GM23338 (cell line): Measurements from ENCODE around the gene DHRS7B. TPM values are rescaled to one million over a fixed set of nuclear protein-coding genes. Genes with fewer than 3 reads are reported as not detected.

Experiments used
- ATAC-seq: fragments of 200-7000 bp; cut with Tn5 transposase; 3 replicates; pipeline ENCODE4 v1.9.1; 2020
- DNase-seq: peaks from one replicate; pipeline ENCODE4 v3.0.0-alpha.2; 2015; ENCODE audit warnings: low spot score
- H2AFZ ChIP-seq: fragments of 200-600 bp; sonication (generic); 2 replicates; pipeline ENCODE4 v1.8.0; 2016; ENCODE audit warnings: antibody characterized with exemption, mild to moderate bottlenecking, moderate library complexity
- H3F3A ChIP-seq: fragments of 200-600 bp; sonication (generic); replicated peaks from 2 replicates; pipeline ENCODE4 v1.8.0; 2017; ENCODE audit warnings: antibody characterized with exemption, mixed run types, low read depth
- H3K27ac ChIP-seq: fragments of 200-600 bp; sonication (generic); 2 replicates; pipeline ENCODE4 v1.6.1; 2016; ENCODE audit warnings: low read depth
- H3K27me3 ChIP-seq: fragments of 200-600 bp; sonication (generic); 2 replicates; pipeline ENCODE4 v1.8.0; 2016; ENCODE audit warnings: mild to moderate bottlenecking, mixed run types, moderate library complexity; ENCODE audit not compliant: insufficient read depth
- H3K36me3 ChIP-seq: fragments of 200-600 bp; sonication (generic); 2 replicates; pipeline ENCODE4 v1.8.0; 2016; ENCODE audit warnings: mild to moderate bottlenecking; ENCODE audit not compliant: insufficient read depth
- H3K4me1 ChIP-seq: fragments of 200-600 bp; sonication (generic); 2 replicates; pipeline ENCODE4 v1.8.0; 2016; ENCODE audit warnings: mild to moderate bottlenecking, moderate library complexity; ENCODE audit not compliant: insufficient read depth
- H3K4me2 ChIP-seq: fragments of 200-600 bp; sonication (generic); 2 replicates; pipeline ENCODE4 v1.7.1; 2017; ENCODE audit warnings: mixed run types
- H3K4me3 ChIP-seq: fragments of 200-600 bp; sonication (generic); 2 replicates; pipeline ENCODE4 v1.6.1; 2016; ENCODE audit warnings: mixed run types
- H3K79me2 ChIP-seq: fragments of 200-600 bp; sonication (generic); replicated peaks from 2 replicates; pipeline ENCODE4 v1.8.0; 2017; ENCODE audit warnings: mild to moderate bottlenecking; ENCODE audit not compliant: insufficient read depth
- H3K9me2 ChIP-seq: fragments of 200-600 bp; sonication (generic); 2 replicates; pipeline ENCODE4 v1.8.0; 2017; ENCODE audit not compliant: insufficient read depth
- H4K20me1 ChIP-seq: fragments of 200-600 bp; sonication (generic); replicated peaks from 2 replicates; pipeline ENCODE4 v1.8.0; 2017; ENCODE audit warnings: mild to moderate bottlenecking; ENCODE audit not compliant: insufficient read depth
- H3K27ac Mint-ChIP-seq: 2 replicates; pipeline ENCODE4 v1.8.0; 2020; ENCODE audit warnings: inconsistent platforms, mild to moderate bottlenecking, moderate library complexity, mixed read lengths
- H3K27me3 Mint-ChIP-seq: 3 replicates; pipeline ENCODE4 v1.8.0; 2022; ENCODE audit warnings: low read depth, mild to moderate bottlenecking, moderate library complexity, mixed read lengths, inconsistent platforms; ENCODE audit not compliant: insufficient read depth, poor library complexity
- H3K36me3 Mint-ChIP-seq: 3 replicates; pipeline ENCODE4 v1.8.0; 2021; ENCODE audit warnings: low read depth, mild to moderate bottlenecking, inconsistent platforms, moderate library complexity, mixed read lengths
- H3K4me1 Mint-ChIP-seq: 3 replicates; pipeline ENCODE4 v1.8.0; 2020; ENCODE audit warnings: mild to moderate bottlenecking, inconsistent platforms, mixed read lengths
- H3K4me3 Mint-ChIP-seq: 3 replicates; pipeline ENCODE4 v1.8.0; 2021; ENCODE audit warnings: moderate library complexity, mild to moderate bottlenecking, inconsistent platforms, mixed read lengths
- H3K9me3 Mint-ChIP-seq: 3 replicates; pipeline ENCODE4 v1.8.0; 2020; ENCODE audit warnings: moderate library complexity, mild to moderate bottlenecking, inconsistent platforms, mixed read lengths
- CREB1 ChIP-seq: fragments of 250-450 bp; sonication (Bioruptor Pico); IDR thresholded peaks from 2 replicates; pipeline ENCODE4 v1.5.0; 2020; ENCODE audit warnings: low read depth, mild to moderate bottlenecking, moderate library complexity
- CTCF ChIP-seq, 2 experiments: fragments of 200-600 bp in 1 of 2; sonication (generic) in 1 of 2; conservative IDR thresholded peaks; 2 replicates each; pipeline versions ENCODE4 v1.5.1 to v1.6.1; 2016 to 2017; ENCODE audit warnings: antibody characterized with exemption in 2 of 2, low read depth in 2 of 2, mild to moderate bottlenecking in 2 of 2, moderate library complexity in 1 of 2
- EZH2 ChIP-seq: fragments of 200-600 bp; sonication (generic); IDR thresholded peaks from one replicate; pipeline ENCODE4 v1.8.0; 2017; ENCODE audit warnings: antibody characterized with exemption, mild to moderate bottlenecking, low read depth; ENCODE audit not compliant: unreplicated experiment
- EZH2phosphoT487 ChIP-seq: fragments of 200-600 bp; sonication (generic); IDR thresholded peaks from one replicate; pipeline ENCODE4 v1.8.1; 2018; ENCODE audit warnings: antibody characterized with exemption; ENCODE audit not compliant: unreplicated experiment
- JUNB ChIP-seq: IDR thresholded peaks from one replicate; pipeline ENCODE4 v1.6.1; 2016; ENCODE audit warnings: antibody characterized with exemption; ENCODE audit not compliant: unreplicated experiment
- NANOG ChIP-seq: IDR thresholded peaks from 2 replicates; pipeline ENCODE4 v1.6.1; 2016; ENCODE audit warnings: antibody characterized with exemption, borderline replicate concordance
- POLR2AphosphoS5 ChIP-seq: IDR thresholded peaks from 2 replicates; pipeline ENCODE4 v1.6.1; 2016; ENCODE audit warnings: antibody characterized with exemption, low read depth
- REST ChIP-seq: IDR thresholded peaks from one replicate; pipeline ENCODE4 v1.6.1; 2018; ENCODE audit warnings: antibody characterized with exemption; ENCODE audit not compliant: unreplicated experiment
- STAT1 ChIP-seq: IDR thresholded peaks from one replicate; pipeline ENCODE4 v1.6.1; 2016; ENCODE audit warnings: antibody characterized with exemption; ENCODE audit not compliant: unreplicated experiment
- ZNF114 ChIP-seq: fragments of 250-450 bp; sonication (Bioruptor Pico); IDR thresholded peaks from 2 replicates; pipeline ENCODE4 v1.5.0; 2020; ENCODE audit warnings: mild to moderate bottlenecking, moderate library complexity
- ZNF331 ChIP-seq: fragments of 250-450 bp; sonication (Bioruptor Pico); IDR thresholded peaks from 2 replicates; pipeline ENCODE4 v1.5.0; 2020; ENCODE audit warnings: low read depth, mild to moderate bottlenecking, moderate library complexity
- polyA plus RNA-seq: library from polyadenylated mRNA; unstranded; fragments of >200 nt; fragmentation: Nextera tagmentation; extraction: Ambion mirVana; gene quantifications from 2 replicates; pipeline ENCODE4 v1.2.1, GENCODE V29; 2016
- total RNA-seq: library from RNA; depleted of rRNA; stranded (reverse); fragments of >200 nt; shearing (Covaris generic); gene quantifications from 2 replicates; pipeline ENCODE4 v1.2.3, GENCODE V29; 2014
- TF ChIP-seq, protein P1 (sequence below): fragments of 250-450 bp; sonication (Bioruptor Pico); IDR thresholded peaks from 2 replicates; pipeline ENCODE4 v1.5.0; 2020; ENCODE audit warnings: mild to moderate bottlenecking, moderate library complexity
- TF ChIP-seq, protein P2 (sequence below): IDR thresholded peaks from 2 replicates; pipeline ENCODE4 v1.6.1; 2016; ENCODE audit warnings: antibody characterized with exemption

The DHRS7B gene
- total and polyA plus RNA-seq, 2 experiments from 2014 or later, result 26.6 to 27.9 TPM

GRCh38 chr17:21157586-21158370, 31.0 kb downstream of the DHRS7B start:
- peaks cover 5% of the 10 kb centered on the region; the same call in 1 of the 3 replicates for H3K36me3 Mint-ChIP-seq
- no peaks in the 10 kb centered on the region for H3K27me3 Mint-ChIP-seq
- no peaks in the 10 kb centered on the region for H3K4me1 Mint-ChIP-seq
- TF ChIP-seq STAT1, result no peak
- TF ChIP-seq, protein P1, sequence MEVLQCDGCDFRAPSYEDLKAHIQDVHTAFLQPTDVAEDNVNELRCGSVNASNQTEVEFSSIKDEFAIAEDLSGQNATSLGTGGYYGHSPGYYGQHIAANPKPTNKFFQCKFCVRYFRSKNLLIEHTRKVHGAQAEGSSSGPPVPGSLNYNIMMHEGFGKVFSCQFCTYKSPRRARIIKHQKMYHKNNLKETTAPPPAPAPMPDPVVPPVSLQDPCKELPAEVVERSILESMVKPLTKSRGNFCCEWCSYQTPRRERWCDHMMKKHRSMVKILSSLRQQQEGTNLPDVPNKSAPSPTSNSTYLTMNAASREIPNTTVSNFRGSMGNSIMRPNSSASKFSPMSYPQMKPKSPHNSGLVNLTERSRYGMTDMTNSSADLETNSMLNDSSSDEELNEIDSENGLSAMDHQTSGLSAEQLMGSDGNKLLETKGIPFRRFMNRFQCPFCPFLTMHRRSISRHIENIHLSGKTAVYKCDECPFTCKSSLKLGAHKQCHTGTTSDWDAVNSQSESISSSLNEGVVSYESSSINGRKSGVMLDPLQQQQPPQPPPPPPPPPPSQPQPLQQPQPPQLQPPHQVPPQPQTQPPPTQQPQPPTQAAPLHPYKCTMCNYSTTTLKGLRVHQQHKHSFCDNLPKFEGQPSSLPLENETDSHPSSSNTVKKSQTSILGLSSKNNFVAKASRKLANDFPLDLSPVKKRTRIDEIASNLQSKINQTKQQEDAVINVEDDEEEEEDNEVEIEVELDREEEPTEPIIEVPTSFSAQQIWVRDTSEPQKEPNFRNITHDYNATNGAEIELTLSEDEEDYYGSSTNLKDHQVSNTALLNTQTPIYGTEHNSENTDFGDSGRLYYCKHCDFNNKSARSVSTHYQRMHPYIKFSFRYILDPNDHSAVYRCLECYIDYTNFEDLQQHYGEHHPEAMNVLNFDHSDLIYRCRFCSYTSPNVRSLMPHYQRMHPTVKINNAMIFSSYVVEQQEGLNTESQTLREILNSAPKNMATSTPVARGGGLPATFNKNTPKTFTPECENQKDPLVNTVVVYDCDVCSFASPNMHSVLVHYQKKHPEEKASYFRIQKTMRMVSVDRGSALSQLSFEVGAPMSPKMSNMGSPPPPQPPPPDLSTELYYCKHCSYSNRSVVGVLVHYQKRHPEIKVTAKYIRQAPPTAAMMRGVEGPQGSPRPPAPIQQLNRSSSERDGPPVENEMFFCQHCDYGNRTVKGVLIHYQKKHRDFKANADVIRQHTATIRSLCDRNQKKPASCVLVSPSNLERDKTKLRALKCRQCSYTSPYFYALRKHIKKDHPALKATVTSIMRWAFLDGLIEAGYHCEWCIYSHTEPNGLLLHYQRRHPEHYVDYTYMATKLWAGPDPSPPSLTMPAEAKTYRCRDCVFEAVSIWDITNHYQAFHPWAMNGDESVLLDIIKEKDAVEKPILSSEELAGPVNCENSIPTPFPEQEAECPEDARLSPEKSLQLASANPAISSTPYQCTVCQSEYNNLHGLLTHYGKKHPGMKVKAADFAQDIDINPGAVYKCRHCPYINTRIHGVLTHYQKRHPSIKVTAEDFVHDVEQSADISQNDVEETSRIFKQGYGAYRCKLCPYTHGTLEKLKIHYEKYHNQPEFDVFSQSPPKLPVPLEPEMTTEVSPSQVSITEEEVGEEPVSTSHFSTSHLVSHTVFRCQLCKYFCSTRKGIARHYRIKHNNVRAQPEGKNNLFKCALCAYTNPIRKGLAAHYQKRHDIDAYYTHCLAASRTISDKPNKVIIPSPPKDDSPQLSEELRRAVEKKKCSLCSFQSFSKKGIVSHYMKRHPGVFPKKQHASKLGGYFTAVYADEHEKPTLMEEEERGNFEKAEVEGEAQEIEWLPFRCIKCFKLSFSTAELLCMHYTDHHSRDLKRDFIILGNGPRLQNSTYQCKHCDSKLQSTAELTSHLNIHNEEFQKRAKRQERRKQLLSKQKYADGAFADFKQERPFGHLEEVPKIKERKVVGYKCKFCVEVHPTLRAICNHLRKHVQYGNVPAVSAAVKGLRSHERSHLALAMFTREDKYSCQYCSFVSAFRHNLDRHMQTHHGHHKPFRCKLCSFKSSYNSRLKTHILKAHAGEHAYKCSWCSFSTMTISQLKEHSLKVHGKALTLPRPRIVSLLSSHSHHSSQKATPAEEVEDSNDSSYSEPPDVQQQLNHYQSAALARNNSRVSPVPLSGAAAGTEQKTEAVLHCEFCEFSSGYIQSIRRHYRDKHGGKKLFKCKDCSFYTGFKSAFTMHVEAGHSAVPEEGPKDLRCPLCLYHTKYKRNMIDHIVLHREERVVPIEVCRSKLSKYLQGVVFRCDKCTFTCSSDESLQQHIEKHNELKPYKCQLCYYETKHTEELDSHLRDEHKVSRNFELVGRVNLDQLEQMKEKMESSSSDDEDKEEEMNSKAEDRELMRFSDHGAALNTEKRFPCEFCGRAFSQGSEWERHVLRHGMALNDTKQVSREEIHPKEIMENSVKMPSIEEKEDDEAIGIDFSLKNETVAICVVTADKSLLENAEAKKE (CRISPR knock-in tag), result no peak
- TF ChIP-seq NANOG, result no peak
- TF ChIP-seq, protein P2, sequence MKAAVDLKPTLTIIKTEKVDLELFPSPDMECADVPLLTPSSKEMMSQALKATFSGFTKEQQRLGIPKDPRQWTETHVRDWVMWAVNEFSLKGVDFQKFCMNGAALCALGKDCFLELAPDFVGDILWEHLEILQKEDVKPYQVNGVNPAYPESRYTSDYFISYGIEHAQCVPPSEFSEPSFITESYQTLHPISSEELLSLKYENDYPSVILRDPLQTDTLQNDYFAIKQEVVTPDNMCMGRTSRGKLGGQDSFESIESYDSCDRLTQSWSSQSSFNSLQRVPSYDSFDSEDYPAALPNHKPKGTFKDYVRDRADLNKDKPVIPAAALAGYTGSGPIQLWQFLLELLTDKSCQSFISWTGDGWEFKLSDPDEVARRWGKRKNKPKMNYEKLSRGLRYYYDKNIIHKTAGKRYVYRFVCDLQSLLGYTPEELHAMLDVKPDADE, result no peak
- TF ChIP-seq EZH2phosphoT487, result no peak
- no peak for TF ChIP-seq JUNB
- no peak for TF ChIP-seq ZNF331 (CRISPR knock-in tag)
- TF ChIP-seq ZNF114, result no peak
- TF ChIP-seq REST, result no peak
- TF ChIP-seq EZH2, result no peak
- no peak for TF ChIP-seq CREB1 (CRISPR knock-in tag)
- TF ChIP-seq CTCF (conservative IDR thresholded peaks at IDR 0.05; ENCODE audit: low read depth in 2 of 2), result no peak
- no peak for TF ChIP-seq POLR2AphosphoS5
- no peak overlapping the region for H3K4me3 Mint-ChIP-seq
- Histone ChIP-seq H3K27me3 (no peaks in the 10 kb centered on the region), H3K4me1 (no peaks in the 10 kb centered on the region), H3K4me2 (no peak overlapping the region), H3F3A (no peaks in the 10 kb centered on the region), H3K79me2 (no peaks in the 10 kb centered on the region), H2AFZ (no peak overlapping the region), H4K20me1 (peaks cover 6% of the 10 kb centered on the region; the same call in 1 of the 2 replicates), H3K4me3 (no peak overlapping the region), H3K27ac (no peak overlapping the region), H3K36me3 (no peaks in the 10 kb centered on the region), H3K9me2 (no peaks in the 10 kb centered on the region)
- ATAC-seq, result no peak
- DNase-seq, result no peak
- peaks cover 10% of the 10 kb centered on the region for H3K9me3 Mint-ChIP-seq
- H3K27ac Mint-ChIP-seq, result no peak overlapping the region
